ENCODE data around the gene MPHOSPH10.
"Not testable (repeated sequence)": the region's sequence is repeated elsewhere in the genome, so short reads cannot be mapped to it uniquely, and the experiment has no call there.

Gene MPHOSPH10, protein sequence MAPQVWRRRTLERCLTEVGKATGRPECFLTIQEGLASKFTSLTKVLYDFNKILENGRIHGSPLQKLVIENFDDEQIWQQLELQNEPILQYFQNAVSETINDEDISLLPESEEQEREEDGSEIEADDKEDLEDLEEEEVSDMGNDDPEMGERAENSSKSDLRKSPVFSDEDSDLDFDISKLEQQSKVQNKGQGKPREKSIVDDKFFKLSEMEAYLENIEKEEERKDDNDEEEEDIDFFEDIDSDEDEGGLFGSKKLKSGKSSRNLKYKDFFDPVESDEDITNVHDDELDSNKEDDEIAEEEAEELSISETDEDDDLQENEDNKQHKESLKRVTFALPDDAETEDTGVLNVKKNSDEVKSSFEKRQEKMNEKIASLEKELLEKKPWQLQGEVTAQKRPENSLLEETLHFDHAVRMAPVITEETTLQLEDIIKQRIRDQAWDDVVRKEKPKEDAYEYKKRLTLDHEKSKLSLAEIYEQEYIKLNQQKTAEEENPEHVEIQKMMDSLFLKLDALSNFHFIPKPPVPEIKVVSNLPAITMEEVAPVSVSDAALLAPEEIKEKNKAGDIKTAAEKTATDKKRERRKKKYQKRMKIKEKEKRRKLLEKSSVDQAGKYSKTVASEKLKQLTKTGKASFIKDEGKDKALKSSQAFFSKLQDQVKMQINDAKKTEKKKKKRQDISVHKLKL

DNA sequence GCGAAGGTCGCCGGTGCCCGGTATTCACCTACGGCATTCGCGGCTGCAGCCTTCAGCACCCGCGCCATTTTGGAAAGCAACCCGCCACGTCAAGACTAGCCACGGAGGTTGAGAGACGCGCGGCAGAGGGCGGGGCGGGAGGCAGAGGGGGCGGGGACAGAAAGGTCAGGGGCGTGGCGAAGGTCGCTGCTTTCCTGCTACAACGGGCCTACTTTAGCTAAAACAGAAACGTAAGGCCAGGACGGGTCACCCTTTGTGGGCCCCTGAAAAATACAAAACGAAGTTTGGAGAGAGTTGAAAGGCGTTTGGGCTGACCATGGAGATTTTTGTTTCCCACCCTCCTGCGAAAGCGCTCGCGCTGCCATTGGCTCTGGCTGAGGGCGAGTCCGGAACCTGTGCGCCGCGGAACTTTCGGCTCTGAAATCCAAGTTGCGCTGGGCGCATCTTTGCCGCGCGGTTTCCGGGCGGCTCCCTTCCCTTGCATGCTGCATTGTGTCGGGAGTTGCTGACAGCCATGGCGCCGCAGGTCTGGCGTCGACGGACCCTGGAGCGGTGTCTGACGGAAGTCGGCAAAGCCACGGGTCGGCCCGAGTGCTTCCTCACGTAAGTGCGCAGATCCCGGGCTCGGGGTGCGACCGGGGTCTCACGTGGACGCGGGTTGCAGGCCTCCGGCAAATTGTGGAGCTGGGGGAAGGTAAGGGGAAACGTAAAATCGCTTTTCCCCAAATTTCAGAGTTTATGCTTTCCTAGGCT, at the start of gene MPHOSPH10, which contains the start of gene MCEE:
TSS of gene MPHOSPH10 (plus strand) at position 483 of the 753 bp plus-strand sequence. CDS start at position 515, 32 bp downstream.
TSS of gene MCEE (minus strand) at position 78 of the 753 bp plus-strand sequence. CDS start at position 68, 10 bp downstream.
- peak; percentile 90 to 92 for DNase-seq

- DNase-seq: peak; percentile 70 to 77
Measured at GRCh38 chr2:71082402-71083252, 47.8 kb upstream of the MPHOSPH10 start.

GRCh38 chr2:71083297-71083696, 47.1 kb upstream of the MPHOSPH10 start:
- DNase-seq: not testable (repeated sequence)

- not testable (repeated sequence) for DNase-seq
Measured at GRCh38 chr2:71083752-71084312, 46.6 kb upstream of the MPHOSPH10 start.

GRCh38 chr2:71085325-71086003, 45.0 kb upstream of the MPHOSPH10 start:
- DNase-seq: not testable (repeated sequence)

DNA sequence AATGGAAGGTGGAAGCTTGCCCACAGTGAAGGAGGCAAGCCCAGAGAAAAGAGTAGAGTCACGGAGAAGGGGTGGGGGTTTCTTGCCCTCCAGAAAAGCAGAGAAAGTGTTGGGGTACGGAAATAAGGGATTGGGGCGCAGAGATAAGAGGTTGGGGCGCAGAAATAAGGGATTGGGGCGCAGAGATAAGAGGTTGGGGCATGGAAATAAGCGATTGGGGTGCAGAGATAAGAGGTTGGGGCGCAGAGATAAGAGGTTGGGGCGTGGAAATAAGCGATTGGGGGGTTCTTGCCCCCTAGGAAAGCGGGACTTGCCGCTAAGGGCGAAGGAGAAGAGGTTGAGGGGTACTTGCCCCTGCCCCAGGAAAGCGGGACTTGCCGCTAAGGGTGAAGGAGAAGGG, 41.0 kb upstream of the MPHOSPH10 start:
- not testable (repeated sequence) for DNase-seq

- not testable (repeated sequence) for DNase-seq
Measured at GRCh38 chr2:71091808-71092207, 38.6 kb upstream of the MPHOSPH10 start.

GRCh38 chr2:71092491-71093260, 37.8 kb upstream of the MPHOSPH10 start:
- DNase-seq: not testable (repeated sequence)

DNA sequence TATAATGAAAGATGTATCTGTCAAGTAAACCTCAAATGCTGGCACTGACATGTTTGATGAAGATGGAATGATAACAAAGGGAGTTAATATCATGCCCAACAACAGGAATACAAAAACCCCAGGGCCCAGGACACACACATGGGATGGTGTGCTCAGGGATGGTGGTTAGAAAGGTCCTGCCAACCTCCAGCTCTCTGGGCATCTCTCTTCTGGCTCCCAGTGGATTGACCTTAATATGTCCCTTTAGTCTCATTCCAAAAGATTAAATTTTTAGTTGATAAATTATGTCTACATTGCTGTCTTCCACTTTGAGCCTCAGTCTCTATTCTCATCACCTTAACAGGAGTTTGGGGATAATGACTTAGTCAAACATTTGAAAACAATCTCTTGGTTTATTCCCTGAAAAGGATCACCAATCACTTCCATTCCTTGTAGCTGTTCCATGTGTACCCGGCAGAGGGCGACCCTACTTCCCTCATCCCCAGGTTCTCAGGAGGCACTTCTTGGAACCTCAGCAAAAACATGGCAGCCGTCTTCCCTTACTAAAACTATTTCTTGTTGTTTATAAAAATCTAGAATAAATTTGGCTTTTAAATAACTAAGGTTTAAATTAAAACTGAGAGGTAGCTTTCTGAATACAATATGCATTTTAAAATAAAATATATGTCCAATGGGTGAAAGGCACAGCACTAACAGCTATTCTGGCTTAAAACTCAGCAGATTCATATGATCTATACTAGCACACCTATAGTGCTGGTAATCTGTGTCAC, 30.1 kb upstream of the MPHOSPH10 start:
- DNase-seq: peak; percentile 58 to 71

- DNase-seq: no peak
Measured at GRCh38 chr2:71101656-71102055, 28.8 kb upstream of the MPHOSPH10 start.

DNA sequence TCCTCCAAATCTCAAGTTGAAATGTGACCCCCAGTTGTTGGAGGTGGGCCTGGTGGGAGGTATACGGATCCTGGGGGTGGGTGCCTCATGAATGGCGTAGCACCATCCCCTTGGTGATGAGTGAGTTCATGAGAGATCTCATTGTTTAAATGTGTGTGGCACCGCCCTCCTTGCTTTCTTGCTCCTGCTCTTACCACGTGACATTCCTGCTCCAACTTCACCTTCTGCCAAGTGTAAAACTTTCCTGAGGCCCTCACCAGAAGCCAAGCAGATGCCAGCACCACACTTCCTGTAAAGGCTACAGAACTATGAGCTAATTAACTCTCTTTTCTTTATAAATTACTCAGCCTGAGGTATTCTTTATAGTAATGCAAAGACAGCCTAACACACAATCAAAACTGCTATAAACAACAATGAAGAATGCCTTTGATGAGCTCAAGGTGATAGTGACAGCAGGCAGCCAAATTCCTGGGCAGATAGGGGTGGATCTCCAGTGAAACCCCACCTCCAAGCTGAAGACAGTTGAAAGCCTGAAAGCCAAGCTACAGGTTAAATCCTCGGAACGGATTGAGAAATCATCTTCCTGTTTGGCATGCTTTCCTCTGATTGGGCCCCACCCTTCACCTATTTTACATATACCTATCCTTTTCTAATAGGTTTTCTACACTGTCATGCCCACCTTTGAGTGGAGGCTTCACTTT, 27.3 kb upstream of the MPHOSPH10 start:
- no peak for DNase-seq

GRCh38 chr2:71103809-71104208, 26.6 kb upstream of the MPHOSPH10 start:
- no peak for DNase-seq

GRCh38 chr2:71106463-71106862, 24.0 kb upstream of the MPHOSPH10 start:
- DNase-seq: not testable (repeated sequence)

GRCh38 chr2:71108091-71108490, 22.3 kb upstream of the MPHOSPH10 start:
- DNase-seq: no peak

- no peak for DNase-seq
Measured at GRCh38 chr2:71113843-71114242, 16.6 kb upstream of the MPHOSPH10 start.

GRCh38 chr2:71117063-71117462, 13.4 kb upstream of the MPHOSPH10 start:
- DNase-seq: no peak

DNA sequence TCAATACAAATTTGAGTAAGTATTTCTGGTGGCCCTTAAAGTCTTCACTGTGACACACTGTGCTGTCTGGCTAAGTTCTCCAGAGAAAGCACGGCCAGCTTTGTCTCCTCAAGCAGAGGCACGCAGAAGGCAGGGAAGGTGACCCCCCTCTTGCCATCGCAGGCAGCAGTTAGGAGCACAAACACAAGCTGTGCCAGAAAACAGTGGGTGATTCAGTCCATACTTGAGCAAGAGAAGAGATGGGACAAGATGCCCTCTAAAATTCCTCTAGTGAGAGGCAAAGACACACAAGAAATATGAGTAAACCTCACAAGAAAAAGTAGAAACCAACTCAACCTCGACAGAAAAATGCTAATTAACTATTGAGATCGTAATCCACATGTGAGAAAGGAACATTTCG, 10.2 kb upstream of the MPHOSPH10 start:
- DNase-seq: no peak

DNA sequence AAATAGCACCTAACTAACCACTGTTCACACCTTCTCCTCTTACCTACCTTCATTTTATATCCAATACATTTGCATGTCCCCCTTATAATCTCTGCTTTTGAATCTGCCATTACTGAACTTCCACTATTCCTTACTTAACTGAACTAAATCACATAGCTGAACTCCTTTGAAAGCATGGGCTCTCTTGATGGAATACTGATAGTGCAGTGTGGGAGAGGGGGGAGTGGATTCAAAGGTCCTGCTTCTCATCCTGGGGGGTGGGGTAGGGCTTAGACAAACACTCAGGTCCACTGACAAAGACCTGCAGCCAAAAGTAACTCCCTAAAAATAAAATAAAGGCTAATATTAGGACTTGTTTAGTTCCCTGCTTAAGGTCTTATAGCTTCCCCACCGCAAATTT, 9.0 kb upstream of the MPHOSPH10 start:
- DNase-seq: no peak

Measured in activated CD4-positive, alpha-beta T cell treated with anti-CD3 and anti-CD28 coated beads, Interleukin-2, amount 50 U/mL, for 48 hours (primary cell).